Measurements from ENCODE around the gene WFDC12.

- no peak for TF ChIP-seq POLR2A (IDR thresholded peaks at IDR 0.05)
- TF ChIP-seq, protein P1, sequence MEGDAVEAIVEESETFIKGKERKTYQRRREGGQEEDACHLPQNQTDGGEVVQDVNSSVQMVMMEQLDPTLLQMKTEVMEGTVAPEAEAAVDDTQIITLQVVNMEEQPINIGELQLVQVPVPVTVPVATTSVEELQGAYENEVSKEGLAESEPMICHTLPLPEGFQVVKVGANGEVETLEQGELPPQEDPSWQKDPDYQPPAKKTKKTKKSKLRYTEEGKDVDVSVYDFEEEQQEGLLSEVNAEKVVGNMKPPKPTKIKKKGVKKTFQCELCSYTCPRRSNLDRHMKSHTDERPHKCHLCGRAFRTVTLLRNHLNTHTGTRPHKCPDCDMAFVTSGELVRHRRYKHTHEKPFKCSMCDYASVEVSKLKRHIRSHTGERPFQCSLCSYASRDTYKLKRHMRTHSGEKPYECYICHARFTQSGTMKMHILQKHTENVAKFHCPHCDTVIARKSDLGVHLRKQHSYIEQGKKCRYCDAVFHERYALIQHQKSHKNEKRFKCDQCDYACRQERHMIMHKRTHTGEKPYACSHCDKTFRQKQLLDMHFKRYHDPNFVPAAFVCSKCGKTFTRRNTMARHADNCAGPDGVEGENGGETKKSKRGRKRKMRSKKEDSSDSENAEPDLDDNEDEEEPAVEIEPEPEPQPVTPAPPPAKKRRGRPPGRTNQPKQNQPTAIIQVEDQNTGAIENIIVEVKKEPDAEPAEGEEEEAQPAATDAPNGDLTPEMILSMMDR (IDR thresholded peaks at IDR 0.05 in 8 of 11, conservative IDR thresholded peaks at IDR 0.05 in 3 of 11), result no peak
Measured at GRCh38 chr20:45100563-45101245, 23.6 kb downstream of the WFDC12 start, which contains the start of gene KCNS1.

Data from spleen (tissue), 7 donors.